ENCODE data around the gene OSTM1. TPM values are rescaled to one million over a fixed set of nuclear protein-coding genes. Genes with fewer than 3 reads are reported as not detected.

The OSTM1 gene
- total and polyA plus RNA-seq, 8 donors: 6.2 to 19.2 (median 12.4) TPM

- DNase-seq: no peak
- no peak for ATAC-seq
Observed at GRCh38 chr6:108091288-108091687, 16.7 kb upstream of the OSTM1 start.

GRCh38 chr6:108083349-108083748 is 8.8 kb upstream of the OSTM1 start:
- no peak for TF ChIP-seq CTCF (IDR thresholded peaks at IDR 0.05)
- DNase-seq (no peak), ATAC-seq (no peak), FAIRE-seq (no peak)
- Histone ChIP-seq H3K4me3 (no peak overlapping the region), H3K36me3 (no peaks in the 10 kb centered on the region), H3K27me3 (no peaks in the 10 kb centered on the region), H3K27ac (no peak overlapping the region), H3K4me1 (no peaks in the 10 kb centered on the region), H3K9me3 (no peaks in the 10 kb centered on the region)
- 94 to 98% methylated on average over 5 of the region's 5 CpGs for WGBS, 2 donors
- intact Hi-C loops (cut with DNase I): no loop called here

More at GRCh38 chr6:108091288-108091687, 16.7 kb upstream of the OSTM1 start:
- intact Hi-C loops (cut with DNase I): no loop called here
- no peak overlapping the region for H3K4me3 ChIP-seq
- H3K27ac ChIP-seq: no peak overlapping the region
- no peak for TF ChIP-seq CTCF (IDR thresholded peaks at IDR 0.05)
- no peaks in the 10 kb centered on the region for H3K4me1 ChIP-seq
- no peak for FAIRE-seq
- no peaks in the 10 kb centered on the region for H3K36me3 ChIP-seq
- H3K9me3 ChIP-seq: no peaks in the 10 kb centered on the region
- no peaks in the 10 kb centered on the region for H3K27me3 ChIP-seq

GRCh38 chr6:108082539-108082938 is 8.0 kb upstream of the OSTM1 start:
- DNase-seq (no peak), ATAC-seq (no peak), FAIRE-seq (no peak)
- TF ChIP-seq CTCF (IDR thresholded peaks at IDR 0.05): no peak
- H3K27me3 ChIP-seq: no peaks in the 10 kb centered on the region
- H3K27ac ChIP-seq: no peak overlapping the region
- no peaks in the 10 kb centered on the region for H3K36me3 ChIP-seq
- no peak overlapping the region for H3K4me3 ChIP-seq
- no peaks in the 10 kb centered on the region for H3K4me1 ChIP-seq
- intact Hi-C loops (cut with DNase I): no loop called here
- H3K9me3 ChIP-seq: no peaks in the 10 kb centered on the region
- WGBS, 2 donors: 67 to 81% methylated on average over 1 of the region's 1 CpG

- no peak for FAIRE-seq
- TF ChIP-seq CTCF (IDR thresholded peaks at IDR 0.05): no peak
- Histone ChIP-seq H3K27ac (no peak overlapping the region), H3K4me1 (peaks cover 0 to 7% (median 0%) of the 10 kb centered on the region in 3 donors), H3K9me3 (no peaks in the 10 kb centered on the region), H3K4me3 (no peak overlapping the region), H3K36me3 (no peaks in the 10 kb centered on the region), H3K27me3 (no peaks in the 10 kb centered on the region)
- intact Hi-C loops (cut with DNase I): no loop called here
- WGBS, 2 donors: 74 to 78% methylated on average over 2 of the region's 2 CpGs
- no peak for ATAC-seq
- no peak for DNase-seq
Observed at GRCh38 chr6:108080010-108080780, 5.7 kb upstream of the OSTM1 start.

GRCh38 chr6:108078191-108078590 is 3.6 kb upstream of the OSTM1 start:
- intact Hi-C loops (cut with DNase I): no loop called here

More at GRCh38 chr6:108078191-108078590, 3.6 kb upstream of the OSTM1 start:
- whole genome bisulfite sequencing, 2 donors: 88 to 96% methylated on average over 1 of the region's 1 CpG
- DNase-seq (no peak), ATAC-seq (no peak), FAIRE-seq (no peak)
- TF ChIP-seq CTCF (IDR thresholded peaks at IDR 0.05): no peak
- Histone ChIP-seq H3K27ac (no peak overlapping the region), H3K36me3 (no peaks in the 10 kb centered on the region), H3K27me3 (no peaks in the 10 kb centered on the region), H3K4me3 (no peak overlapping the region), H3K4me1 (peaks cover 2 to 8% (median 5%) of the 10 kb centered on the region in 3 donors), H3K9me3 (no peaks in the 10 kb centered on the region)
